ENCODE results near the gene HES5. TPM values are rescaled to one million over a fixed set of nuclear protein-coding genes. Genes with fewer than 3 reads are reported as not detected.

HES5 gene
- total RNA-seq, 1 donor = not detected

- TF ChIP-seq CTCF (IDR thresholded peaks at IDR 0.05; ENCODE audit: extremely low read depth, low read depth, low read length) = no peak
- no peak overlapping the region for H3K27ac ChIP-seq (ENCODE audit: low read depth, low read length)
- no peaks in the 10 kb centered on the region for H3K36me3 ChIP-seq (ENCODE audit: insufficient read depth, low read length)
- no peaks in the 10 kb centered on the region for H3K79me2 ChIP-seq (ENCODE audit: insufficient read depth, low read length)
- peaks cover 7% of the 10 kb centered on the region for H3K4me1 ChIP-seq (ENCODE audit: insufficient read depth, low read length)
- no peak overlapping the region for H3K4me3 ChIP-seq (ENCODE audit: insufficient read depth, low read length)
- peaks cover 25% of the 10 kb centered on the region for H3K27me3 ChIP-seq (ENCODE audit: insufficient read depth, low read length)
- no peaks in the 10 kb centered on the region for H3K9me3 ChIP-seq (ENCODE audit: low read depth, low read length)
- H3K4me2 ChIP-seq (ENCODE audit: insufficient read depth, low read length) = no peak overlapping the region
- no peaks in the 10 kb centered on the region for H4K20me1 ChIP-seq (ENCODE audit: insufficient read depth, low read length)
- no peak for DNase-seq (ENCODE audit: insufficient read length, low spot score, missing footprints)
- no peak overlapping the region for H2AFZ ChIP-seq (ENCODE audit: low read length)
These were observed 3.3 kb upstream of the HES5 start for GRCh38 chr1:2533365-2533764.

DNA sequence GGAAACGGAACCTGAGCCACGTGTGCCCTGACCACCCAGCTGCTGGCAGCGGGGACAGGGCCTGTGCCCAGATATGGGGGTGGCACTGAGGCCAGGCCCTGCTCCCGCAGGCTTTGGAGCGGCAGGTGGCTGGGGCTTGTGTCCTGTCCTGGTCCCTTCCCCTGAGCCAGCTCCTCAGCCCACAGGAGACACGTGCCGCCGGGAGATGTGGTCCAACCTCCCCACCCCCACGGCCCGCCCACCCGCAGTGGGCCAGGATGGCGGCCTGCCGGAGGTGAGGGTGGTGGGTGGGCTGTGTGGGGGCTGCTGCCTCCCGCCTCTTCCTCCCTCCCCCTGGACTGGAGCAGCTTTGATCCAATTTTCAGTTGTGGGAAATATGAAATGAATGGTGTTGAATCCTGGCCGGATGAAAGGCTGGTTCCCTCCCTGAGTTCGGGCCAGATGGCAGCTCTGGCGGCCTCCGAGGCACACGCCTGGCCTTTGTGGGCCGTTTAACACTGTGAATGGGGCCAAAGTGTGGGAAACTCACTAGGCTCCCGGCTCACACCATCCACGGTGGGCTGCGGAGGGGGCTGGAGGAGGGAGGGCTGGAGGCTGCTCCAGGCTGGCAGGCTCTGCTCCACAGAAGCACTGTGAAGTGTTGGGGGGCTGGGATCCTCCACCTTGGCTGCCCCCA, 2.6 kb upstream of the HES5 start:
- Histone ChIP-seq H4K20me1 (ENCODE audit: insufficient read depth, low read length) (no peaks in the 10 kb centered on the region), H3K9me3 (ENCODE audit: low read depth, low read length) (no peaks in the 10 kb centered on the region), H3K27me3 (ENCODE audit: insufficient read depth, low read length) (peaks cover 30% of the 10 kb centered on the region), H3K36me3 (ENCODE audit: insufficient read depth, low read length) (no peaks in the 10 kb centered on the region), H2AFZ (ENCODE audit: low read length) (no peak overlapping the region), H3K4me3 (ENCODE audit: insufficient read depth, low read length) (no peak overlapping the region), H3K27ac (ENCODE audit: low read depth, low read length) (no peak overlapping the region), H3K79me2 (ENCODE audit: insufficient read depth, low read length) (no peaks in the 10 kb centered on the region), H3K4me2 (ENCODE audit: insufficient read depth, low read length) (no peak overlapping the region), H3K4me1 (ENCODE audit: insufficient read depth, low read length) (peaks cover 7% of the 10 kb centered on the region)
- no peak for TF ChIP-seq CTCF (IDR thresholded peaks at IDR 0.05; ENCODE audit: extremely low read depth, low read depth, low read length)
- no peak for DNase-seq (ENCODE audit: insufficient read length, low spot score, missing footprints)

- Histone ChIP-seq H2AFZ (ENCODE audit: low read length) (no peak overlapping the region), H3K27me3 (ENCODE audit: insufficient read depth, low read length) (peaks cover 30% of the 10 kb centered on the region), H3K4me3 (ENCODE audit: insufficient read depth, low read length) (no peak overlapping the region), H3K4me1 (ENCODE audit: insufficient read depth, low read length) (peaks cover 11% of the 10 kb centered on the region), H3K4me2 (ENCODE audit: insufficient read depth, low read length) (no peak overlapping the region), H3K27ac (ENCODE audit: low read depth, low read length) (no peak overlapping the region), H3K9me3 (ENCODE audit: low read depth, low read length) (no peaks in the 10 kb centered on the region), H3K79me2 (ENCODE audit: insufficient read depth, low read length) (peaks cover 3% of the 10 kb centered on the region), H3K36me3 (ENCODE audit: insufficient read depth, low read length) (no peaks in the 10 kb centered on the region), H4K20me1 (ENCODE audit: insufficient read depth, low read length) (no peaks in the 10 kb centered on the region)
- no peak for TF ChIP-seq CTCF (IDR thresholded peaks at IDR 0.05; ENCODE audit: extremely low read depth, low read depth, low read length)
- DNase-seq (ENCODE audit: insufficient read length, low spot score, missing footprints) = no peak
These were observed 674 bp upstream of the HES5 start for GRCh38 chr1:2530513-2531361.

All from osteoblast (primary cell).